ENCODE data around the gene LAPTM5. TPM values are rescaled to one million over a fixed set of nuclear protein-coding genes. Genes with fewer than 3 reads are reported as not detected.

LAPTM5 gene
- total RNA-seq, 4 donors from 2014 or later: 2.3 to 14.8 (median 10.1) TPM

DNA sequence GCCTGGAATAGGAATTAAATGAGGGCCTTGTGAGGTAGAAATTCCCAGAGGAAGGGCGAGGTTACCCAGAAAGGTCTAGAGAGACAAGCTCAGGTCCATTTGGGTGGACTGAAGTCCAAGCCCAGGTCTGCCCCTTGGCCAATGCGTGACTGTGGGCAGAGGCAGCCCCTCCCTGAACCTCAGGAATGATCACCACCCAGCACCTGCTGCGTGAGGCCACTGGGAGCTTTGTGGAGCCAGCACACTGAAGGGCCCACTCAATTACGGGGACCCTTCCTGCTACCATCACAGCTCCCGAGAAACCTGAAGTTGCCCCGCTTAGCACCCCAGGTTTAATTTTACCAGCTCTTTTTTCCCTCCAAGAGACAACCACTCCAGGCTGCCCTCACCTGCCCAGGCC lies 27.7 kb downstream of the LAPTM5 start:
- ATAC-seq (no peak), DNase-seq (no peak)
- no peak for TF ChIP-seq POLR2A (IDR thresholded peaks at IDR 0.05)
- TF ChIP-seq, protein P1, sequence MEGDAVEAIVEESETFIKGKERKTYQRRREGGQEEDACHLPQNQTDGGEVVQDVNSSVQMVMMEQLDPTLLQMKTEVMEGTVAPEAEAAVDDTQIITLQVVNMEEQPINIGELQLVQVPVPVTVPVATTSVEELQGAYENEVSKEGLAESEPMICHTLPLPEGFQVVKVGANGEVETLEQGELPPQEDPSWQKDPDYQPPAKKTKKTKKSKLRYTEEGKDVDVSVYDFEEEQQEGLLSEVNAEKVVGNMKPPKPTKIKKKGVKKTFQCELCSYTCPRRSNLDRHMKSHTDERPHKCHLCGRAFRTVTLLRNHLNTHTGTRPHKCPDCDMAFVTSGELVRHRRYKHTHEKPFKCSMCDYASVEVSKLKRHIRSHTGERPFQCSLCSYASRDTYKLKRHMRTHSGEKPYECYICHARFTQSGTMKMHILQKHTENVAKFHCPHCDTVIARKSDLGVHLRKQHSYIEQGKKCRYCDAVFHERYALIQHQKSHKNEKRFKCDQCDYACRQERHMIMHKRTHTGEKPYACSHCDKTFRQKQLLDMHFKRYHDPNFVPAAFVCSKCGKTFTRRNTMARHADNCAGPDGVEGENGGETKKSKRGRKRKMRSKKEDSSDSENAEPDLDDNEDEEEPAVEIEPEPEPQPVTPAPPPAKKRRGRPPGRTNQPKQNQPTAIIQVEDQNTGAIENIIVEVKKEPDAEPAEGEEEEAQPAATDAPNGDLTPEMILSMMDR (IDR thresholded peaks at IDR 0.05 in 4 of 5, conservative IDR thresholded peaks at IDR 0.05 in 1 of 5): no peak
- Histone ChIP-seq H3K36me3 (no peaks in the 10 kb centered on the region), H3K4me3 (no peak overlapping the region), H3K27me3 (no peaks in the 10 kb centered on the region), H3K9me3 (no peaks in the 10 kb centered on the region), H3K27ac (no peak overlapping the region), H3K4me1 (no peaks in the 10 kb centered on the region)
- intact Hi-C loops (cut with DNase I; ENCODE audit: low total_unique reads): no loop called here
- in situ Hi-C loops (cut with MboI; ENCODE audit: low sequenced_read_pairs in 4 of 4): loop anchor here in 3 of 4 donors (5.0 to 10.0 kb wide), 3 partner anchors 47 to 185 kb away; no protein-coding TSS in a partner anchor

DNA sequence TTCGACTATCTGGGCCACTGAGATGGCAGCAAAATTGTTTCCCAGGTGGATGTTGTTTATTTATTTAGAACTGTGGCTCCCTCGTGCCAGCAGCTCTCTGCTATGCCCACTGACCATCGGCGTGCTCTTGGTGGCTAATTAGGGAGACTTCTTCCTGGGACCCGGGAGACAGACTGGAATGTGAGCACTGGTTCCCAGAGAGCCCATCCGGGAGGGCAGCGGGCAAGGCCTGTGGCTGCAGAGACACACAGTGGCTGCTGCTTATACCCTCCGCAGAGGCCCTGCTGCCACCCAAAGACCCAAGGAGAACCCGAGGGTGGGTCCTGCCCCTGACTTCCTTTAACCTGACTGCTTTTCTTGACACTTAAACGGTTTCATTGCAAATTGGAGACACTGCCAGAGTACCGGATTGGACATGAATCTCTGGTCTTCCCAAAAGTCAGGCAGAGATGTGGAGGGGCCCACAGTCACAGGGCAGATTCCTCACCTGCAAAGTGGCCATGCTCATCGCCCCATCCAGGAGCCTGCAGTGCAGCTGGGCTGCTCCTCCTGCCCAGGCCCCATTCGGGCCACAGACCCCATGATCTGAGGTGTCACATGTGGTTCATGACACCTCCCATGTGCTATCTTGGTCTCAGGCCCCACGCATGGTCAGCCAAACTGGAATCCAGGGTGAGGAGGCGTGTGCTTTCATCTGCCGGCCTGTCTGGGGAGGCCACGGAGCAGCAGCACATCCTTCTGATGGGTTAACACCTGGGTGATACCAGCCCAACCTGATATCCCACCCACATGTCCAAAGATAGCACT lies 28.5 kb downstream of the LAPTM5 start:
- Histone ChIP-seq H3K27ac (no peak overlapping the region), H3K4me1 (no peaks in the 10 kb centered on the region), H3K9me3 (no peaks in the 10 kb centered on the region), H3K4me3 (no peak overlapping the region), H3K36me3 (no peaks in the 10 kb centered on the region), H3K27me3 (no peaks in the 10 kb centered on the region)
- no peak for ATAC-seq
- intact Hi-C loops (cut with DNase I; ENCODE audit: low total_unique reads) (no loop called here), in situ Hi-C loops (cut with MboI; ENCODE audit: low sequenced_read_pairs in 4 of 4) (loop anchor here in 3 of 4 donors (5.0 to 10.0 kb wide), 3 partner anchors 48 to 186 kb away; no protein-coding TSS in a partner anchor)
- TF ChIP-seq, protein P1 (IDR thresholded peaks at IDR 0.05 in 4 of 5, conservative IDR thresholded peaks at IDR 0.05 in 1 of 5): no peak
- no peak for TF ChIP-seq POLR2A (IDR thresholded peaks at IDR 0.05)
- no peak for DNase-seq

DNA sequence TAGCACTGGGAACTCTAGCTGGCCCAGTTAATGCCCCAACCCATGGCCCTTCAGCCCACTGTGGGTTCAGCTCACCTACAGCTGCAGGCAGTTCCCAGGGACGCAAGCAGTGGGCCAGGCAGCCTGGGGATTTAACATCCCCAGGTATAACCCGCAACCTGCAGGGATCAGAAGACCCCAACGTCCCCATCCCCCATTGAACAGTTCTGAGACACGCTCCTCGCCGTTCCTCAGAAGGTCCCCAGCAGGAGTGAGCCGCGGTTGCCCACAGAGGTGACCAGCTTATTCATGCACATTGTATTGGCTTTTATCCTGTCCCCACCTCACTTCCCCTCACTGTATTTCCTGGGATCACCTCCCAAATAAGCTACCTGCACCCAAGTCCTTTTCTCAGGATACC lies 29.2 kb downstream of the LAPTM5 start:
- no peak overlapping the region for H3K4me3 ChIP-seq
- intact Hi-C loops (cut with DNase I; ENCODE audit: low total_unique reads) (no loop called here), in situ Hi-C loops (cut with MboI; ENCODE audit: low sequenced_read_pairs in 4 of 4) (loop anchor here in 3 of 4 donors (5.0 to 10.0 kb wide), 3 partner anchors 49 to 186 kb away; no protein-coding TSS in a partner anchor)
- H3K9me3 ChIP-seq: no peaks in the 10 kb centered on the region
- DNase-seq: no peak
- H3K36me3 ChIP-seq: no peaks in the 10 kb centered on the region
- no peaks in the 10 kb centered on the region for H3K4me1 ChIP-seq
- H3K27me3 ChIP-seq: no peaks in the 10 kb centered on the region
- ATAC-seq: no peak
- no peak overlapping the region for H3K27ac ChIP-seq
- TF ChIP-seq, protein P1 (IDR thresholded peaks at IDR 0.05 in 4 of 5, conservative IDR thresholded peaks at IDR 0.05 in 1 of 5): no peak
- TF ChIP-seq POLR2A (IDR thresholded peaks at IDR 0.05): no peak

DNA sequence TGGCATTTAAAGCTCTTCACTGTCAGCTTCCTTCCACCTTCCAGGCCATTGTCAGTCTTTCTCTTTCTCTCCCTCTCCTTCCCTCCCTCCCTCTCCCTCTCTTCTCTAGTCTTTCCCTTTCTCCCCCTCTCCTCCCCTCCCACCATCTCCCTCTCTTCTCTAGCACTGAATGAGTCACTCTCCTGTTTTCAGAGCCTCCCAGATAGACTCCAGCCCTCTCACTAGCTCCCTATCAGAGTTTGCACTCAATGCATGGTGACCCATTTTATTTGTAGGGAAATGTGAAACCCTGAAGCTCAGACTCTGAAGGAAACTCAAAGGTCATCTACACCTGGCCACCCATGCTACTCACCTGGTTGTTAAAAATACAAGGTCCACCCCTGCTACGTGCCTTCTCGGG lies 29.8 kb downstream of the LAPTM5 start:
- H3K27ac ChIP-seq: no peak overlapping the region
- no peak overlapping the region for H3K4me3 ChIP-seq
- no peak for DNase-seq
- in situ Hi-C loops (cut with MboI; ENCODE audit: low sequenced_read_pairs in 4 of 4) (loop anchor here in 3 of 4 donors (5.0 to 10.0 kb wide), 3 partner anchors 49 to 187 kb away; no protein-coding TSS in a partner anchor), intact Hi-C loops (cut with DNase I; ENCODE audit: low total_unique reads) (no loop called here)
- no peaks in the 10 kb centered on the region for H3K9me3 ChIP-seq
- no peaks in the 10 kb centered on the region for H3K27me3 ChIP-seq
- ATAC-seq: no peak
- H3K36me3 ChIP-seq: no peaks in the 10 kb centered on the region
- H3K4me1 ChIP-seq: no peaks in the 10 kb centered on the region
- TF ChIP-seq POLR2A (IDR thresholded peaks at IDR 0.05): no peak
- TF ChIP-seq, protein P1 (IDR thresholded peaks at IDR 0.05 in 4 of 5, conservative IDR thresholded peaks at IDR 0.05 in 1 of 5): no peak

Data from gastrocnemius medialis (tissue), 4 donors.